Body of pancreas (tissue), 4 donors: Measurements from ENCODE around the gene RAD51B. TPM values are rescaled to one million over a fixed set of nuclear protein-coding genes. Genes with fewer than 3 reads are reported as not detected.

Experiments used
- ATAC-seq: fragments of 150-250 bp; one replicate; pipeline ENCODE4 v1.9.1; 2016
- DNase-seq, 4 donors: peaks; one replicate each; pipeline ENCODE4 v3.0.0-alpha.2; 2019
- H3K27ac ChIP-seq, 4 donors: fragments of 200-600 bp; sonication (generic); 1 replicate in 3 of 4; 2 replicates in 1 of 4; pipeline versions ENCODE4 v1.5.1 to v1.6.1; 2016 to 2019; ENCODE audit warnings: mild to moderate bottlenecking in 1 of 4, mixed read lengths in 1 of 4, moderate library complexity in 1 of 4
- H3K27me3 ChIP-seq, 2 donors: fragments of 200-600 bp; sonication (generic); one replicate each; pipeline ENCODE4 v1.6.0; 2016; ENCODE audit warnings: mild to moderate bottlenecking in 1 of 2
- H3K36me3 ChIP-seq, 2 donors: fragments of 200-600 bp; sonication (generic); replicated peaks in 1 of 2; 2 replicates each; pipeline ENCODE4 v1.5.1; 2016; ENCODE audit warnings: low read depth in 2 of 2; ENCODE audit not compliant: insufficient read depth in 1 of 2
- H3K4me1 ChIP-seq: fragments of 200-600 bp; sonication (generic); one replicate; pipeline ENCODE4 v1.6.0; 2016
- H3K4me3 ChIP-seq, 2 donors: fragments of 200-600 bp; sonication (generic); 1 replicate in 1 of 2; 2 replicates in 1 of 2; pipeline ENCODE4 v1.5.1; 2016 to 2019
- H3K9me3 ChIP-seq, 3 donors: fragments of 200-600 bp; sonication (generic); 1 replicate in 2 of 3; 2 replicates in 1 of 3; pipeline ENCODE4 v1.5.1; 2016
- POLR2A ChIP-seq, 3 donors: fragments of 450-650 bp; IDR thresholded peaks; one replicate each; pipeline ENCODE4 v1.6.1; 2016; ENCODE audit warnings: antibody characterized with exemption in 3 of 3, mild to moderate bottlenecking in 2 of 3
- WGBS, 2 donors: methylation state at CpG; one replicate each; pipeline ENCODE4 v1.1.5; 2017; 5-methylcytosine and 5-hydroxymethylcytosine counted together
- intact Hi-C: fragments of 100-400 bp; cut with DNase I; formaldehyde crosslinking; loops from one replicate; pipeline ENCODE4 v1.15.1; 2023
- total RNA-seq, 2 donors: library from RNA; depleted of rRNA; stranded (reverse); fragments of >200 nt; gene quantifications; one replicate each; pipeline ENCODE4 v1.1.0, GENCODE V29; 2016
- TF ChIP-seq, protein P1 (sequence below), 7 experiments: fragments of 450-650 bp in 4 of 7; fragments of 200-600 bp in 3 of 7; sonication (generic) in 3 of 7; IDR thresholded peaks; one replicate each; pipeline ENCODE4 v1.5.1; 2016 to 2019; ENCODE audit warnings: antibody characterized with exemption in 7 of 7

The RAD51B gene
- total RNA-seq, 2 donors from 2014 or later, result 12.2 to 29.6 TPM

DNA sequence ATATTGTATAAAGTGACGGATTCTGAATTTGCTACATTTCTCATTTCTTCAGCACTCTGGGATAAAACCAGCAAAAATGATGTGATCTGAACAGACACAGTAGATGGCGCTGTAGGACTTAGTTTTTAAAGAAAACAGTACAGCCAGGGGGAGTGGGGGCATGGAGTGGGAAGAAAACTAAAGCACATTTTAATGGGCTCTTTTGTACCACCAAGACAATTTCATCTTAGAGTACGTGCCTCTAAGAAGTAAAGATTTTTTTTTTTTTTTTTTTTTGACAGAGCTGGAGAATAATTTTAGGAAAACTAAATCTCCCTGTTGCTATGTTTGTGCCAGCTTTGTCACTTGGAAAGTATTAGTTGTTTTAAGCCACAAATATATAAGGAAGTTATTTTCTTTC lies 124.4 kb downstream of the RAD51B start:
- Histone ChIP-seq H3K4me1 (peaks cover 41% of the 10 kb centered on the region), H3K27me3 (no peaks in the 10 kb centered on the region), H3K4me3 (no peak overlapping the region), H3K36me3 (no peaks in the 10 kb centered on the region), H3K9me3 (no peaks in the 10 kb centered on the region), H3K27ac (peak overlapping the region in 1 of 4 donors; percentile 54)
- no peak for TF ChIP-seq POLR2A (IDR thresholded peaks at IDR 0.05)
- TF ChIP-seq, protein P1, sequence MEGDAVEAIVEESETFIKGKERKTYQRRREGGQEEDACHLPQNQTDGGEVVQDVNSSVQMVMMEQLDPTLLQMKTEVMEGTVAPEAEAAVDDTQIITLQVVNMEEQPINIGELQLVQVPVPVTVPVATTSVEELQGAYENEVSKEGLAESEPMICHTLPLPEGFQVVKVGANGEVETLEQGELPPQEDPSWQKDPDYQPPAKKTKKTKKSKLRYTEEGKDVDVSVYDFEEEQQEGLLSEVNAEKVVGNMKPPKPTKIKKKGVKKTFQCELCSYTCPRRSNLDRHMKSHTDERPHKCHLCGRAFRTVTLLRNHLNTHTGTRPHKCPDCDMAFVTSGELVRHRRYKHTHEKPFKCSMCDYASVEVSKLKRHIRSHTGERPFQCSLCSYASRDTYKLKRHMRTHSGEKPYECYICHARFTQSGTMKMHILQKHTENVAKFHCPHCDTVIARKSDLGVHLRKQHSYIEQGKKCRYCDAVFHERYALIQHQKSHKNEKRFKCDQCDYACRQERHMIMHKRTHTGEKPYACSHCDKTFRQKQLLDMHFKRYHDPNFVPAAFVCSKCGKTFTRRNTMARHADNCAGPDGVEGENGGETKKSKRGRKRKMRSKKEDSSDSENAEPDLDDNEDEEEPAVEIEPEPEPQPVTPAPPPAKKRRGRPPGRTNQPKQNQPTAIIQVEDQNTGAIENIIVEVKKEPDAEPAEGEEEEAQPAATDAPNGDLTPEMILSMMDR (IDR thresholded peaks at IDR 0.05), result peak; percentile 46 to 97 (median 94)
- ATAC-seq (peak; percentile 78), DNase-seq (peak; percentile 78 to 91 (median 86))
- intact Hi-C loops, result no loop called here
- 8 to 10% methylated on average over 3 of the region's 3 CpGs for WGBS, 2 donors

DNA sequence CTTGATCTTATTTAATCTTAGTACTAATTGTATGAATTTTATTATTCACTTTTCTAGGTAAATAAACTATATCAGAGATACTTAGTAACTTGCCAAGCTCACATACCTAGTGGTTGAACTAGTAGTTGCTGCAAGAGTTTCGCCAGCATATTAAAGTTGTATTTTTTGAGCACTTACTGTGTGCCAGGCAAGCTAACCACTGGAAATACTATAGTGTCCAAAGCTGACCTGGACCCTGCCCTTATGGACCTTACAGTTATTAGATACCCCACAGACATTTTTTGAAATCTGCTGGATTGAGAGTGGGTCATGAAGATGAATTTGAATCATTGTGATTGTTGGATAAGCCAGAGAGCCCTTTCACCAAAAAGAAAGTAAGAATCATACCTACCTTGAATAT lies 125.0 kb downstream of the RAD51B start:
- Histone ChIP-seq H3K9me3 (no peaks in the 10 kb centered on the region), H3K36me3 (no peaks in the 10 kb centered on the region), H3K4me3 (no peak overlapping the region), H3K27me3 (no peaks in the 10 kb centered on the region), H3K4me1 (peaks cover 41% of the 10 kb centered on the region), H3K27ac (peak overlapping the region in 1 of 4 donors; percentile 54)
- WGBS, 2 donors, result 73 to 77% methylated on average over 1 of the region's 1 CpG
- no peak for DNase-seq
- no peak for ATAC-seq
- intact Hi-C loops, result no loop called here
- no peak for TF ChIP-seq POLR2A (IDR thresholded peaks at IDR 0.05)
- TF ChIP-seq, protein P1 (IDR thresholded peaks at IDR 0.05), result no peak

DNA sequence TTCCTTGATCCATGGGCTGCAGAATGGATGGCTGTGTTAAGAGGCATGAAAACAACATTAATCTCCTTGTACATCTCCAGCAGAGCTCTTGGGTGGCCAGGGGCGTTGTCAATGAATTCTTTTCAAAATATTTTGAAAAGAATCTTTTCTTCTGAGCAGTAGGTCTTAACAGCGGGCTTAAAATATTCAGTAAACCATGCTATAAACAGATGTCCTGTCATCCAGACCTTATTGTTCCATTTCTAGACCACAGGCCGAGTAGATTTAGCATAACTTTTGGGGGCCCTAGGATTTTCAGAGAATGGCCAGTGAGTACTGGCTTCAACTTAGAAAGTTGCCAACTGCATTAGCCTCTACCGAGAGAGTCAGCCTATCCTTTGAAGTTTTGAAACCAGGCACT lies 130.2 kb downstream of the RAD51B start:
- no peaks in the 10 kb centered on the region for H3K36me3 ChIP-seq
- H3K27ac ChIP-seq, result no peak overlapping the region
- no peaks in the 10 kb centered on the region for H3K27me3 ChIP-seq
- ATAC-seq, result no peak
- H3K4me1 ChIP-seq, result peaks cover 5% of the 10 kb centered on the region
- TF ChIP-seq, protein P1 (IDR thresholded peaks at IDR 0.05), result no peak
- no peak for TF ChIP-seq POLR2A (IDR thresholded peaks at IDR 0.05)
- intact Hi-C loops, result no loop called here
- DNase-seq, result no peak
- no peak overlapping the region for H3K4me3 ChIP-seq
- H3K9me3 ChIP-seq, result no peaks in the 10 kb centered on the region
- 94 to 96% methylated on average over 4 of the region's 4 CpGs for WGBS, 2 donors

DNA sequence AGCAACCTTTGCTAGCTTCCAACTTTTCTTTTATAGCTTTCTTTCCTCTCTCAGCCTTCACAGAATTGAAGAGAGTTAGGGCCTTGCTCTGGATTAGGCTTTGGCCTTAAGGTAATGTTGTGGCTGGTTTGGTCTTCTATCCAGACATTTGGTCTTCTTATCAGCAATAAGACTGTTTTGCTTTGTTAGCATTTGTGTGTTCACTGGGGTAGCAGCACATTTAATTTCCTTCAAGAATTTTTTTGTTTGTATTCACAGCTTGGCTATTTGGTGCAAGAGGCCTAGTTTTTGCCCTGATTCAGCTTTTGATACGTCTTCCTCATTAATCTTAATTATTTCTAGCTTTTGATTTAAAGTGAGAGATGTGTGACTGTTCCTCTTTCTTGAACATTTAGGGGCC lies 130.8 kb downstream of the RAD51B start:
- 85 to 89% methylated on average over 1 of the region's 1 CpG for WGBS, 2 donors
- no peaks in the 10 kb centered on the region for H3K27me3 ChIP-seq
- TF ChIP-seq POLR2A (IDR thresholded peaks at IDR 0.05), result no peak
- TF ChIP-seq, protein P1 (IDR thresholded peaks at IDR 0.05), result no peak
- no peaks in the 10 kb centered on the region for H3K36me3 ChIP-seq
- DNase-seq (no peak), ATAC-seq (no peak)
- intact Hi-C loops, result no loop called here
- no peak overlapping the region for H3K27ac ChIP-seq
- no peaks in the 10 kb centered on the region for H3K4me1 ChIP-seq
- H3K9me3 ChIP-seq, result no peaks in the 10 kb centered on the region
- no peak overlapping the region for H3K4me3 ChIP-seq

DNA sequence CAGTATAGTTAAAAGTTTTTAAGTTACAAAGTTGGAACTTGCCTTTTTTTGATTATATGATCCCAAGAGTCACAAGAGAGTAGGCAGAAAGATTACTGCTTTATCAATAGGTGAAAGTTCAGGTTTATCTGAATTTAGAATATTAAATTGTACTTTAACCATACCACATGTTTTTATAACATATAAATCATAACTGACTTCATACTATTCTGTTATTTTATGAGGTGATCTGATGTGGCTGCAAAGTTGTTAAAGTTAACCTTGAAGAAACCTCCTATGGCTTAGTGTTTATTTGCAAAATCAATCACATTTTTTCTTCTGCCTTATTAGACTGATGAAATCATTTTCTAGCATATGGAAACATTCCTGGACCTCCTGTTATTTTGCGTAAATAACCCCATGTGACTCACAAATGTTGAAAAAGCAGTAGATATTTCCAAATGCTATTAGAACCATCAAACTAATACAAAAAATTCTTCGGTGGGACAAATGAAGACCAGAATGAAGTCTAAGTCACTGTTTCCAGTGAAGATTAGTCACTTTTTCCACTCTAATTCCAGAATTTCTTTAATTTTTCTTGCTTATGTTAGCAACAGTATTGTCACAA lies 132.1 kb downstream of the RAD51B start:
- Histone ChIP-seq H3K27ac (no peak overlapping the region), H3K36me3 (no peaks in the 10 kb centered on the region), H3K27me3 (no peaks in the 10 kb centered on the region), H3K4me1 (no peaks in the 10 kb centered on the region), H3K4me3 (no peak overlapping the region), H3K9me3 (no peaks in the 10 kb centered on the region)
- no peak for ATAC-seq
- intact Hi-C loops, result no loop called here
- TF ChIP-seq, protein P1 (IDR thresholded peaks at IDR 0.05), result no peak
- no peak for TF ChIP-seq POLR2A (IDR thresholded peaks at IDR 0.05)
- DNase-seq, result no peak
- 75 to 77% methylated on average over 2 of the region's 2 CpGs for whole genome bisulfite sequencing, 2 donors
